Measurements from ENCODE around the gene PPFIA4.

PPFIA4 gene

DNA sequence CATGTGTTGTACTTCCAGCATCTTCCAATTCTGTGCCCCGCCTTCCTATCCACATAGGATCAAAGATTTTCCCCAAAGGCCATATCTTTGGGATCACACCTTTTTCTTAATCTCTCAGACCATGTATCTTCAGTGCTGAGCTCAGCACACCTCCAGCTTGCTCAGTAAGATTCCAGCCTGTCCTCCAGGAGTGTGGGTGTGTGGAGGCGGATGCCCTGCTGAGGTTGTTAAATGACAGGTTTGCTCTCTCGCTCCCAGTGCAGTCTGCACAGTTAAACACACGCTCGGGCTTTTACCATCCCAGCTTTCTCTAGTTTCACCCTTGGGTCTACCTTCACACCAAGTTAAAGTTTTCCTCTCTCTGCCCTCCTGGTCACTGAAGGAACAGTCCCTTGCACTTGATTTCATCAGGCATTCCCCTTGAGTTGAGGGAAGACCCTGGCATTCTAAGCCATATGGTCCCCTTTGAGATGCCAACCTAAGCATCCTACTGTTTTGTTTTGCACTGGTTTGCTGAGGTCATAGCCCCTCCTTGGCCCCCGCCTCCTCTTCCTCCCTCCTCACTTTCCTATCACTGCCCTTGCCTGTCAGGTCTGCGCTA lies 45.8 kb downstream of the PPFIA4 start:
- DNase-seq (ENCODE audit: extremely low read depth, low read depth), result no peak
- TF ChIP-seq, protein P1, sequence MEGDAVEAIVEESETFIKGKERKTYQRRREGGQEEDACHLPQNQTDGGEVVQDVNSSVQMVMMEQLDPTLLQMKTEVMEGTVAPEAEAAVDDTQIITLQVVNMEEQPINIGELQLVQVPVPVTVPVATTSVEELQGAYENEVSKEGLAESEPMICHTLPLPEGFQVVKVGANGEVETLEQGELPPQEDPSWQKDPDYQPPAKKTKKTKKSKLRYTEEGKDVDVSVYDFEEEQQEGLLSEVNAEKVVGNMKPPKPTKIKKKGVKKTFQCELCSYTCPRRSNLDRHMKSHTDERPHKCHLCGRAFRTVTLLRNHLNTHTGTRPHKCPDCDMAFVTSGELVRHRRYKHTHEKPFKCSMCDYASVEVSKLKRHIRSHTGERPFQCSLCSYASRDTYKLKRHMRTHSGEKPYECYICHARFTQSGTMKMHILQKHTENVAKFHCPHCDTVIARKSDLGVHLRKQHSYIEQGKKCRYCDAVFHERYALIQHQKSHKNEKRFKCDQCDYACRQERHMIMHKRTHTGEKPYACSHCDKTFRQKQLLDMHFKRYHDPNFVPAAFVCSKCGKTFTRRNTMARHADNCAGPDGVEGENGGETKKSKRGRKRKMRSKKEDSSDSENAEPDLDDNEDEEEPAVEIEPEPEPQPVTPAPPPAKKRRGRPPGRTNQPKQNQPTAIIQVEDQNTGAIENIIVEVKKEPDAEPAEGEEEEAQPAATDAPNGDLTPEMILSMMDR (IDR thresholded peaks at IDR 0.05; ENCODE audit: low read depth, low read length), result no peak

DNA sequence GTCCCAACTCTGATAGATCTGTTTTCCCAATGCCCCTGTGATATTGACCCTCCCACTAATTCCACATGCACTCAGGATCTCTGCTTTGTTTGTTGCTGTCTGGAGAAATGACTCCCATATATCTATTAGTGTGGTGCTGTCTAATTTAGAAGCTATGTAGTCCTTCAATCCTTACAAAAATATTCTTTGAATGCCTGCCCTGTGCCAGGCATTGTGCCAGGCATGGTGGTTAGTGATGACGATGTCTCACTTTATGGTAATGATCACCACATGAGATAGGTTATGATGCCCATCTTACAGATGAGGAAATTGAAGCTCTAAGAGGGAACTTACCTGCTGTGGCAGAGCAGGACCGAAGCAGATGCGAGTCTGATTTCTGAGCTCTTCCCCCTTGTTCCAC lies 46.6 kb downstream of the PPFIA4 start:
- DNase-seq (ENCODE audit: extremely low read depth, low read depth), result no peak
- TF ChIP-seq, protein P1 (IDR thresholded peaks at IDR 0.05; ENCODE audit: low read depth, low read length), result no peak

DNA sequence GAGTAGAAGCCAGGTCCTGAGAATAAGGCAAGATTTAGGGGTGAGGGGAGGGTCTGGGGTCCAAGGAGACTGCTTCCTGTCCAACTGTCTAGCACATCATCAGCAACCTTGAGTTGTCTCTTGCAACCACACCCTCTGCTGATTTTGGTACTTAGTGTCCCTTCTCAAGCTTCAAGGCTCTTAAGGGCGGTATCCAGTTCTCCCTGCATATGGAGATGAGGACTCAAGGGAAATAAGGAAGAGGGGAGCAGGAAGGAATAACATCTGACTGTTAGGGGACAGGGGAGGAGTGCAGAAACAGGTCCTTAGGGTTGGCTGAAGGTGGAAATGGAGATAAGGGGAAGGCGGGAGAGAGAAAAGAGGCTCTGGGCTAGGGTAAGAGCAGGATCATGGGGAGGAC lies 47.2 kb downstream of the PPFIA4 start:
- TF ChIP-seq, protein P1 (IDR thresholded peaks at IDR 0.05; ENCODE audit: low read depth, low read length), result no peak
- no peak for DNase-seq (ENCODE audit: extremely low read depth, low read depth)

DNA sequence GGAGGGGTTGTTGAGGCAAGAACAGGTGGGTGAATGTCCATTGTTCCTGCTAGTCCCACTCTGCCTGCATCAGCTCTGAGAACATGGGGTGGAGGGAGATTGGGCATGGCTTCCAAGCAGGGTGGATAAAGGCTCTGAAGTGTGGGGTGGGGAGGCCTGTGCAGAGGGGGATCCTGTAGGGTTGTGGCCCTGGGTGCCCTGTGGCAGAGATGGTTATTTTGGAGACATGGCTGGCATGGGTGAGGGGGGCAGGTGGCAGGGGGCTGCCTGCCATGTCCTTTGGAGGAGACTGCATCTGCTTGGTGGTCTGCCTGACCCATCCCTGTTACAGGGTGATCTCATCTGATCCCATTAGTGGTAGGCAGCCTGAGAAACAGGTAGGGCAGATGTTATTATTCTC lies 48.3 kb downstream of the PPFIA4 start:
- TF ChIP-seq, protein P1 (IDR thresholded peaks at IDR 0.05; ENCODE audit: low read depth, low read length), result no peak
- DNase-seq (ENCODE audit: extremely low read depth, low read depth), result no peak

DNA sequence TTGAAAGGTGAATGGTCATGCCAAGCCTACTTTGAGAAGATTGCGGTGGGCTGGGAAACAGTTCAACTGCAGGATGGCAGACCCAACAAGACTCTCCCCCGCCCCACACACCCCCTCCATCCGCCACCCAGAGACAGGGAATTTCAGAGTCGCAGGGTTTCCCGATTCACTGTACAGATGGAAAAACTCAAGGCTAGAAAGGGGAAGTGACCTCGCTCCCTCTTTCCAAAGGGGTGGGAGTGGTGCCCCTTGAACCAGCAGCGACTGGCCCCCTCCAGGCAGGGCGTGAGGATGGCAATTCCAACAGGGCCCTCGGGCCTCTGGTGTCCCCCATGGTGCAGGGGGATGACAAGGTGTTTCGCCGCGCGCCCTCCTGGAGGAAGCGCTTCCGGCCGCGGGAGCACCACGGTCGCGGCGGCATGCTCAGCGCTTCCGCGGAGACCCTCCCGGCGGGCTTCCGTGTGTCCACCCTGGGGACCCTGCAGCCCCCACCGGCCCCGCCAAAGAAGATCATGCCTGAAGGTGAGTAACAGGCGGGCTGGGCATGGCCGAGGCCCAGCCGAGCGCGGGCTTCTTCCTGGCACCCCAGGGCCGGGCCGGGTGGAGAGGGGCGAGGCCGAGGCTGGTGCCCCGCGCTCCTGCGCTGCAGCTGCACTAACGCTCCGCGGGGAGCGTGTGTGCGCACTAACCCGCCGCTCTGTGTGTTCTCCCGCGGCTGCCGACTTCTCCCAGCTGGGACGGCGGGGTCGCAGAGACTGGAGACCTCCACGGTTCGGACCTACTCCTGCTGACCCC lies 49.1 kb downstream of the PPFIA4 start:
- TF ChIP-seq, protein P1 (IDR thresholded peaks at IDR 0.05; ENCODE audit: low read depth, low read length), result no peak
- no peak for DNase-seq (ENCODE audit: extremely low read depth, low read depth)

DNA sequence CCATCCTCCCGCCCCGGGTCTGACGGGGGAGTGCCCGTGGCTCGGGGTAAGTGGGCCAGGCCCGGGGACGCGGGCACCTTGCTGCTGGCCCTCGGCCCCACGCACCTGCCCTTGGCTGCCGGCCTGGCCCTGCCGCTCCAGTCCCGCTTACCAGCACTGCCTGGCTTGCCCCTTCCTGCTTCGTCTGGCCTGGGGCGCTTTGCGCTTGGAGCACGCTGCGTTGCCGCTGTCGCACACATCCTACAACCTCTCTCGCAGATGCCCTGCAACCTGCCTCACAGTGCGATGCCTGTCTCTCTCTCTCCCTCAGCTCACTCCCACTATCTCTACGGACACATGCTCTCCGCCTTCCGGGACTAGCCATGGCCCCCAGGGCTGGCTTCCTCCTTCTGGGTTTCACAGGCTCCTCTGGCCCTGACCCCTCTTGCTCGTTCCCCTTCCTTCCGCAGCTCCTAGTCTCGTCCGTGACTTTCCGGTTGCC lies 49.8 kb downstream of the PPFIA4 start:
- no peak for DNase-seq (ENCODE audit: extremely low read depth, low read depth)
- TF ChIP-seq, protein P1 (IDR thresholded peaks at IDR 0.05; ENCODE audit: low read depth, low read length), result no peak

DNA sequence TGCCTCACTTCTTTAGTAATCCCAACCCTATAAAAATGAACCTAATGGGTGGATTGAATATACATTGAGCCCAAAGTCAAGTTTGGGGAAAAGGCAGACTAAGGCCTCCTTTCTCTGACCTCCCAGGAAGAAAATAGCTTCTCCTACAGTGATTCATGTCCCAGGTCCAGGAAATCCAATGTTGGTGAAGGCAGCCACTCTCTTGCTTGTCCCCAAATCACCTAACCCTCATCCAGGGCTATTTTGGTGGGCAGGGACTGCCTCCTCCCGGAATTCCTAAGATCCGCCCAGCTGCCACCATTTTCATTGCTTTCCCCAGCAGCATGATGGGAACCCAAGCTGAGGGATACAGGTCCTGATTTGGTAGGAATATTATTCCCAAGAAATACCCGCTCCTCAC lies 51.1 kb downstream of the PPFIA4 start:
- no peak for DNase-seq (ENCODE audit: extremely low read depth, low read depth)
- TF ChIP-seq, protein P1 (IDR thresholded peaks at IDR 0.05; ENCODE audit: low read depth, low read length), result no peak

All from AG09319 (cell line).